GM19025 (cell line): ENCODE results near the gene RUVBL1.

Source experiments
- ATAC-seq: cut with Tn5 transposase; IDR thresholded peaks from one replicate; pipeline ENCODE4 v1.9.1; 2021; ENCODE audit warnings: mild to moderate bottlenecking, low read depth, moderate library complexity; ENCODE audit not compliant: unreplicated experiment

The RUVBL1 gene

GRCh38 chr3:128040660-128041059 lies 83.0 kb downstream of the RUVBL1 start:
- no peak for ATAC-seq

GRCh38 chr3:128040041-128040440 lies 83.6 kb downstream of the RUVBL1 start:
- no peak for ATAC-seq

DNA sequence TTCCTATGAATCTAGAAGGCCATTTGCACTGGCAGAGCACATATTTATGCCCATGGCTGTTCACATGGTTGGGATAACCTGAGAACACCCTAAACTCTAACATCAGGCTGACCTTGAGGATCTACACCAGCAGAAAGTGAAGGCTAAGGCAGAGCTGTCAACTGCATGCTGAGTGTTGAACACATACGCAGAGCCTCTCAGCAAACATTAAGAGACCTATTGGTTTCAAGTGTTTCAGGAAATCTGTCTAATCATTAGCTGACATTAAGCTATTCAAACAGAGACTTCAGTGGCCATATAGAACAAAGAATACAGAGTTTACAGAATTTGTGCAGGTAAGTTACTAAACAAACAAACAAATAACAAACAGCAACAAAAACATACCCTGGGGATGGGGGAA lies 87.5 kb downstream of the RUVBL1 start:
- ATAC-seq = no peak

- no peak for ATAC-seq
These were observed 90.5 kb downstream of the RUVBL1 start for GRCh38 chr3:128033102-128033501.
